Liver (tissue), 9 donors: ENCODE data around the gene CACNA1H. TPM values are rescaled to one million over a fixed set of nuclear protein-coding genes. Genes with fewer than 3 reads are reported as not detected.
"Not testable (repeated sequence)": the region's sequence is repeated elsewhere in the genome, so short reads cannot be mapped to it uniquely, and the experiment has no call there.

Experiments
- DNase-seq: peaks from one replicate; pipeline ENCODE4 v3.0.0-alpha.2; 2017; ENCODE audit warnings: low spot score
- H3K27ac ChIP-seq, 2 donors: one replicate each; pipeline ENCODE4 v1.7.0; 2013; ENCODE audit warnings: inconsistent platforms in 2 of 2, low read length in 2 of 2, control low read depth in 1 of 2, low read depth in 1 of 2, mild to moderate bottlenecking in 1 of 2
- H3K27me3 ChIP-seq, 4 donors: one replicate each; pipeline versions ENCODE4 v1.6.1 to v1.7.0; 2013; ENCODE audit warnings: low read length in 3 of 4, inconsistent platforms in 1 of 4, mild to moderate bottlenecking in 1 of 4, moderate library complexity in 1 of 4; ENCODE audit not compliant: control insufficient read depth in 4 of 4, insufficient read depth in 4 of 4
- H3K36me3 ChIP-seq, 4 donors: one replicate each; pipeline versions ENCODE4 v1.6.1 to v1.7.0; 2013; ENCODE audit warnings: low read length in 3 of 4, mild to moderate bottlenecking in 3 of 4, low read depth in 1 of 4, moderate library complexity in 1 of 4; ENCODE audit not compliant: control insufficient read depth in 4 of 4, insufficient read depth in 3 of 4
- H3K4me1 ChIP-seq, 4 donors: one replicate each; pipeline versions ENCODE4 v1.6.1 to v1.7.0; 2013; ENCODE audit warnings: low read length in 3 of 4, mild to moderate bottlenecking in 3 of 4, moderate library complexity in 1 of 4; ENCODE audit not compliant: control insufficient read depth in 4 of 4, insufficient read depth in 4 of 4
- H3K4me3 ChIP-seq, 3 donors: one replicate each; pipeline versions ENCODE4 v1.6.1 to v1.7.0; 2013; ENCODE audit warnings: low read length in 3 of 3, control low read depth in 1 of 3, low read depth in 1 of 3, mild to moderate bottlenecking in 1 of 3
- H3K9ac ChIP-seq, 2 donors: one replicate each; pipeline ENCODE4 v1.7.0; 2013; ENCODE audit warnings: low read length in 2 of 2, mild to moderate bottlenecking in 2 of 2, moderate library complexity in 2 of 2, control low read depth in 1 of 2, low read depth in 1 of 2
- H3K9me3 ChIP-seq, 4 donors: one replicate each; pipeline versions ENCODE4 v1.6.1 to v1.7.0; 2013; ENCODE audit warnings: low read length in 3 of 4; ENCODE audit not compliant: control insufficient read depth in 4 of 4
- ATF3 ChIP-seq: IDR thresholded peaks from 2 replicates; pipeline ENCODE4 v1.6.1; 2016; ENCODE audit warnings: antibody characterized with exemption
- CTCF ChIP-seq: fragments of 150-350 bp; IDR thresholded peaks from 2 replicates; pipeline ENCODE4 v1.5.1; 2017; ENCODE audit warnings: improper control_type of control experiment, low read depth, low read length; ENCODE audit not compliant: missing input control
- FOXA2 ChIP-seq: IDR thresholded peaks from 2 replicates; pipeline ENCODE4 v1.6.1; 2016; ENCODE audit warnings: antibody characterized with exemption
- HNF4G ChIP-seq: IDR thresholded peaks from 2 replicates; pipeline ENCODE4 v1.6.1; 2016; ENCODE audit warnings: antibody characterized with exemption
- JUND ChIP-seq, 2 donors: IDR thresholded peaks; 2 replicates each; pipeline ENCODE4 v1.6.1; 2016; ENCODE audit warnings: antibody characterized with exemption in 2 of 2
- RAD21 ChIP-seq, 2 donors: IDR thresholded peaks; 2 replicates each; pipeline ENCODE4 v1.6.1; 2016; ENCODE audit warnings: antibody characterized with exemption in 2 of 2, mild to moderate bottlenecking in 2 of 2
- SP1 ChIP-seq: IDR thresholded peaks from 2 replicates; pipeline ENCODE4 v1.6.1; 2018; ENCODE audit warnings: antibody characterized with exemption, mild to moderate bottlenecking
- YY1 ChIP-seq: IDR thresholded peaks from 2 replicates; pipeline ENCODE4 v1.6.1; 2016; ENCODE audit warnings: antibody characterized with exemption, mild to moderate bottlenecking
- ZBTB33 ChIP-seq: IDR thresholded peaks from 2 replicates; pipeline ENCODE4 v1.6.1; 2016; ENCODE audit warnings: antibody characterized with exemption
- WGBS: extraction: QIAGEN DNeasy Blood & Tissue Kit; methylation state at CpG from one replicate; pipeline ENCODE4 v1.1.7; 2013; 5-methylcytosine and 5-hydroxymethylcytosine counted together
- polyA plus RNA-seq, 2 donors: library from polyadenylated mRNA; stranded (reverse) in 1 of 2; unstranded in 1 of 2; fragments of 200-250 nt in 1 of 2; fragments of >200 nt in 1 of 2; fragmentation: Nextera tagmentation in 1 of 2; extraction: Ambion mirVana in 1 of 2; gene quantifications; one replicate each; pipeline versions ENCODE4 v1.2.1 to v1.2.3, GENCODE V29; 2013 to 2015
- total RNA-seq, 2 donors: library from RNA; depleted of rRNA; stranded (reverse); fragments of >200 nt; gene quantifications; one replicate each; pipeline ENCODE4 v1.2.3, GENCODE V29; 2014
- donor health status: healthy.
- donor health status: healthy.
- donor health status: healthy.
- donor health status: healthy.
- donor health status: healthy.

CACNA1H gene
- total and polyA plus RNA-seq, 4 donors = 0.21 to 8.5 (median 6.1) TPM

GRCh38 chr16:1253701-1254364 is 100.9 kb downstream of the CACNA1H start:
- no CpG with 5 or more reads among the region's 47 CpGs for WGBS
- not testable (repeated sequence) for H3K27me3 ChIP-seq, H3K9ac ChIP-seq, H3K4me1 ChIP-seq, H3K4me3 ChIP-seq, H3K9me3 ChIP-seq, DNase-seq, H3K36me3 ChIP-seq, H3K27ac ChIP-seq

- DNase-seq, H3K27me3 ChIP-seq, H3K27ac ChIP-seq, H3K36me3 ChIP-seq, H3K4me3 ChIP-seq, H3K9ac ChIP-seq, H3K9me3 ChIP-seq, H3K4me1 ChIP-seq: not testable (repeated sequence)
- WGBS = 85% methylated on average over 3 of the region's 3 CpGs
These were observed 101.9 kb downstream of the CACNA1H start for GRCh38 chr16:1254821-1255220.

GRCh38 chr16:1255276-1256122 is 102.6 kb downstream of the CACNA1H start, which contains the start of gene TPSD1:
Gene TPSD1, plus strand, starts transcription at chr16:1256069. Its CDS starts 212 bp downstream, at chr16:1256281.
- not testable (repeated sequence) for H3K4me3 ChIP-seq, H3K27me3 ChIP-seq, H3K36me3 ChIP-seq, H3K27ac ChIP-seq, DNase-seq, H3K9me3 ChIP-seq, H3K4me1 ChIP-seq, H3K9ac ChIP-seq
- 72% methylated on average over 25 of the region's 26 CpGs for WGBS

- H3K36me3 ChIP-seq, H3K9ac ChIP-seq, H3K4me1 ChIP-seq, H3K9me3 ChIP-seq, H3K27me3 ChIP-seq, H3K4me3 ChIP-seq, H3K27ac ChIP-seq, DNase-seq: not testable (repeated sequence)
- 80% methylated on average over 23 of the region's 23 CpGs for WGBS
These were observed 103.5 kb downstream of the CACNA1H start for GRCh38 chr16:1256296-1256873.

- 78% methylated on average over 22 of the region's 22 CpGs for WGBS
- Histone ChIP-seq H3K27me3 (peaks cover 0 to 9% (median 1%) of the 10 kb centered on the region in 4 donors), H3K36me3 (no peaks in the 10 kb centered on the region), H3K4me1 (no peaks in the 10 kb centered on the region), H3K4me3 (no peak overlapping the region), H3K27ac (no peak overlapping the region), H3K9me3 (no peaks in the 10 kb centered on the region), H3K9ac (no peak overlapping the region)
- DNase-seq = no peak
- TF ChIP-seq CTCF (no peak), RAD21 (IDR thresholded peaks at IDR 0.05) (no peak), FOXA2 (no peak), ZBTB33 (no peak), SP1 (no peak), YY1 (no peak), ATF3 (no peak), JUND (IDR thresholded peaks at IDR 0.05) (no peak), HNF4G (no peak)
These were observed 104.0 kb downstream of the CACNA1H start for GRCh38 chr16:1256874-1257322.
